GM03348 (cell line): ENCODE data around the gene ITPR3.
A peak's percentile ranks its signal among the peaks of the same experiment; 100 is the strongest.

Experiments
- DNase-seq: peaks from one replicate; pipeline ENCODE4 v3.0.0; 2012; ENCODE audit warnings: low spot score

ITPR3 gene

GRCh38 chr6:33620856-33621710, at the start of gene ITPR3:
ITPR3 (plus strand) TSS chr6:33621322; CDS start chr6:33621603, 281 bp downstream.
- DNase-seq, result peak; percentile 88

- no peak for DNase-seq
These were observed 49.3 kb upstream of the ITPR3 start for GRCh38 chr6:33571637-33572316.

DNA sequence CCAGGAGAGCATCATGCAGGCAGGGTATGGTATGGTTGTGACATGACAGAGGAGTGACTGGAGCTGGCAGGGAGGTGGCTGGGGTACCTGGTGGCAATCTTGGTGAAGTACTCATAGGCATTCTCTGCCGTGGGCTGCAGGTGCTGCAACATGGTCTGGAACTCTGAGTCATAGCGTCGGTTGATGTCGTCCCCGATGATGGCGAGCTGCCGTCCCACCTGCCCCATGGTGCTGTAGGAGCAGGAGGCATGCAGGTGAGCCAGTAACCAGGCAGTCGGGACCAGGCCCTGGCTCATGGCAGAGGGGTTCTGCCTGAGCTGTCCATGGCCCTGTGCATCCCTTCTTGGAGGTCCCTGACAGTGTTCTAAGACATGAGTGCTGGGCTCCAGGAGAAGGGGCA, 45.9 kb upstream of the ITPR3 start:
- no peak for DNase-seq

GRCh38 chr6:33576668-33577067, 44.5 kb upstream of the ITPR3 start:
- no peak for DNase-seq

- no peak for DNase-seq
These were observed 44.0 kb upstream of the ITPR3 start for GRCh38 chr6:33577106-33577535.

DNA sequence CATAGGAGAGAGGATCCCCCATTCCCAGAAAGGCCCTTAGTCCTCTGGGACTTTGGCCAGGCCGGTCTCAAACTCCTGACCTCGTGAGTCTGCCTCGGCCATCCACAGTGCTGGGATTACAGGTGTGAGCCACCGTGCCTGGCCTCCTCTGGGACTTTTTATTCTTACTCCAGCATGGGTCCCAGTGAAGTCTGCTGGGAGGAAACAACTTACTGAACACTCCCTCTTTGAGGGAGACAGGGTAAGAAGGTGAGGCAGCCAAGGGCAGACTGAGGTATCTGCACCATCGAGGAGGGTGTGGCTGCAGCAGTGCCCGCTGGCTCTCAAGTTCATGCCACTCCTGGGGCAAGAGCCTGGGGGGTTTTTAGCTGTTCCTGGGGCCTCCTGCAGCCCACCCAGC, 43.4 kb upstream of the ITPR3 start:
- DNase-seq, result no peak

DNA sequence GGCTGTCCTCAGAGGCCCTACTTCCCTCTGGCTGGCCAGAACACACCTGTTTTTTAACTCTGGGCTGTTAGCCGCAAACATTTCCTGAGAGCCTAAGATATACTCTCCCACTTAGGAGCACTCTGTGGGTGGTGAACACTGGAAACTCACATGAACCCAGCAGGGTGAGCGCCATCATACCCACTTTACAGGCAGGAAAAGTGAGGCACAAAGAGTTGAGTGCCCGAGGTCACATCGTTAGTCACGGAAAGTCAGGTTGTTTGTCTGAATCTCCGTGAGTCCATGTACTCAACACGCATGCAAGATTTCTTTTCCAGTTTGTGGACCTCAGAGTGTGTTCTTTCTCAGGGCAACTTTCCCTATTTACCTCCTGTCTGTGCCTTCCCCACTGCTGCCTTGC, 43.0 kb upstream of the ITPR3 start:
- no peak for DNase-seq

GRCh38 chr6:33578588-33579011, 42.5 kb upstream of the ITPR3 start:
- DNase-seq, result no peak

- peak; percentile 98 for DNase-seq
These were observed 41.1 kb upstream of the ITPR3 start, which contains the start of gene BAK1 for GRCh38 chr6:33579828-33580714. BAK1 (minus strand) TSS chr6:33580276; CDS start chr6:33577604, 2,672 bp downstream.

DNA sequence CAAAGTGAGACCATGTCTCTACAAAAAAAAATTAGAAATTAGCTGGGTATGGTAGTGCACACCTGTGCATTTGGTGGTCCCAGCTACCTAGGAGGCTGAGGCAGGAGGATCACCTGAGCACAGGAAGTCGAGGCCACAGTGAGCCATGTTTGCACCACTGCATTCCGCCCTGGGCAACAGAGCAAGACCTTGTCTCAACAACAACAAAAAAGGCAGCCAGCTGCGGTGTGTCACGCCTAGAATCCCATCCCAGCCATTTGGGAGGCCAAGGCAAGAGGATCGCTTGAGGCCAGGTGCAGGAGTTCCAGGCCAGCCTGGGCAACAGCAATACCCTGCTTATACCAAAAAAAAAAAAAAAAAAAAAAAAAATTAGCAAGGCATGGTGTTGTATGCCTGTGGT, 39.9 kb upstream of the ITPR3 start:
- DNase-seq, result no peak

GRCh38 chr6:33583591-33584155, 37.4 kb upstream of the ITPR3 start:
- DNase-seq, result no peak

GRCh38 chr6:33584700-33585402, 36.3 kb upstream of the ITPR3 start:
- no peak for DNase-seq

GRCh38 chr6:33585403-33586107, 35.6 kb upstream of the ITPR3 start:
- peak; percentile 85 for DNase-seq

DNA sequence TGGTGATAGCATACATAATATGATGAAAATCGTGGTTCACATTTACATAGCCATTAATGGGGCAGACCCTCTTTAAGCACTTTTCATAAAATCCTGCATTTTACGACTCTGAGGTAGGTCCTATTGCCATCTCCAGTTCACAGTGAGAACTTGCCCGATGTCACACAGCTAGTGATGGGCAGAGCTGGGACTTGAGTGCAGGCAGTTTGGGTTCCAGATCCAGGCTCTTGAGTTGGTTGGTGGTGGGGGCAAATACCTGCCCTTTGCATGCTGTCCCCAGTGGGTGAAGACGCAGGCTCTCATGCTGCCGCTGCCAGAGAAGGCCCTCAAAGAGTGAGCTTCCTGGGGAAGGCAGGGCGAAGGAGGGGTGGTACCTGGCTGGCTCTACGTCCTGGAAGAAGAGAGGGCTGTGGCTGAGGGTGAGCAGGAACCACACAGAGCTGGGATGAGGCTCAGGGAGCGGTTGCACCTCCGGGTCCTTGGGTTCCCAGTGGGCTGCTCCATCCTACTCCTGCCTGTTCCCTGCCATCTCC, 34.9 kb upstream of the ITPR3 start:
- no peak for DNase-seq

DNA sequence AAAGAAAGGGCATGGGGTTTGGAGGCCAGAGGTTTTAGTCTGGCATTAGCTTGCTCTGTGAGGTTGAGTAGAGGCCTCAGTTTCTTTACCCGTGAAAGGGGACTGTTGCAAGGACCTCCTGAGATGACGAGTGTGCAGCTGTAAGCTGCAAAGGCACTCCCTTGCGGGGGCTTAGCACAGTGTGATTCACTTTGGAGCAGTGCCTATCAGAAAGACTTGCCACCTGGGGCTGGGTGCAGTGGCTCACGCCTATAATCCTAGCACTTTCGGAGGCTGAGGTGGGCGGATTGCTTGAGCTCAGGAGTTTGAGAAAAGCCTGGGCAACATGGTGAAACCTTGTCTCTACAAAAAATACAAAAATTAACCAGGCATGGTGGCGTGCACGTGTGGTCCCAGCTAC, 33.6 kb upstream of the ITPR3 start:
- no peak for DNase-seq

DNA sequence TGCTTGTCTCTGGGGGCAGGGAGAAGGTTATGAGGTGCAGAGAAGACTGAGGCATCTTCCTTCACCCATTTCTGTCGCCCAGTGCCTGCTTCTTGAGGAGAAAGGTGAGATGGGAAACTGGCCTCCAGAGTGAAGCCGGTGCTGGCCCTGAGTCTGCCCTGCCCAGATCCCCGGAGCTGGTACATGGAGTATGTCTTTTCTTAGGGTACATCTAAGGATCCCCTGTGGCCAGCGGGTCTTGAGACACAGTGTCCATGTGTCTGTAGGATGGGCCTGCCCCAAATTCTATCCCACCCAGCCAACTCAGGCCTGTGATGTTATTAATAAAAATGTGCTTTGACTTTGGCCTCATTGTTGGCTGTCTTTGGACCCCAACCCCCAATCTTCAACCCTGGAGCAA, 32.2 kb upstream of the ITPR3 start:
- no peak for DNase-seq

GRCh38 chr6:33589392-33589730, 31.8 kb upstream of the ITPR3 start:
- no peak for DNase-seq

DNA sequence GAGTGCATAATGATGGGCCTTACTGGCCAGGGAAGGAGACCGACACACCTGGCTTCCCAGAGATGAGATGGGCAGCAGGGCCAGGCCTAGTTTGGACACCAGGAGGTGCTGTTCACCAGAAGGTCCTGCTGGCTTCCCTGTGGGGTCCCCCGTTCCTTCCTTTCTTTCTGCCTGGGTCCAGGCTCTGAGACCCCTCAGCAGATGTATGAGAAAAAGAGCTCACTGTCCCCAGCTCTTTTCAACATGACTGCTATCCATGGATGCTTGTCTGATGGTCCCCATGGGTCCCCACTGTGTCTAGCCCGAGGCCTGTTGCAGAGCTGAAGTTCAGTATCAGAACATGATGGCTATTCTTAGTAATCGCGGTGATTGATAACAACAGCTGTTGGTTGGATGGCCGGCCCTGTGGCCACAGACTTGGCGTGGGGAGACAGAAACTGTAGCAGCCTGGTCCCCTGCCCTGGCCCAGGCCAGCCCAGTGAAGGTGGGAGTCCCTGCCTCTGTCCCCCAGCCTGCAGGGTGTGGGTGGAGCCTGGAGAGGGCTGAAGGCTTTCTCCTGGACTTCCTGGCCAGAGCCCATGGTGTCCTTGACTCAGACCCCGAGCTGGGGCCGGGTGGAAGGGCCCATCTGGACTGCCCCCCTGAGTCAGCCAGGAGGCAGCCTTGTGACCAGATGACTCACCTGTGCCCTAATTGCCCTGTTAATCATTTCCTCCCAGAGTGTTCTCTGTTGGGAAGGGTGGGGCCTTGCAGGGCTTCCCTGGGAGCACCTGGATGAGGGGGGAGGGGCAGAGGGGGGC, 31.2 kb upstream of the ITPR3 start:
- peak; percentile 85 for DNase-seq

GRCh38 chr6:33590531-33591198, 30.5 kb upstream of the ITPR3 start:
- no peak for DNase-seq
